IPS DF 4.7 (cell line): ENCODE results near the gene OTOG.

Source experiments
- DNase-seq: peaks from one replicate; pipeline ENCODE4 v3.0.0-alpha.2; 2013; ENCODE audit warnings: low spot score; ENCODE audit errors: extremely low read depth

The OTOG gene

DNA sequence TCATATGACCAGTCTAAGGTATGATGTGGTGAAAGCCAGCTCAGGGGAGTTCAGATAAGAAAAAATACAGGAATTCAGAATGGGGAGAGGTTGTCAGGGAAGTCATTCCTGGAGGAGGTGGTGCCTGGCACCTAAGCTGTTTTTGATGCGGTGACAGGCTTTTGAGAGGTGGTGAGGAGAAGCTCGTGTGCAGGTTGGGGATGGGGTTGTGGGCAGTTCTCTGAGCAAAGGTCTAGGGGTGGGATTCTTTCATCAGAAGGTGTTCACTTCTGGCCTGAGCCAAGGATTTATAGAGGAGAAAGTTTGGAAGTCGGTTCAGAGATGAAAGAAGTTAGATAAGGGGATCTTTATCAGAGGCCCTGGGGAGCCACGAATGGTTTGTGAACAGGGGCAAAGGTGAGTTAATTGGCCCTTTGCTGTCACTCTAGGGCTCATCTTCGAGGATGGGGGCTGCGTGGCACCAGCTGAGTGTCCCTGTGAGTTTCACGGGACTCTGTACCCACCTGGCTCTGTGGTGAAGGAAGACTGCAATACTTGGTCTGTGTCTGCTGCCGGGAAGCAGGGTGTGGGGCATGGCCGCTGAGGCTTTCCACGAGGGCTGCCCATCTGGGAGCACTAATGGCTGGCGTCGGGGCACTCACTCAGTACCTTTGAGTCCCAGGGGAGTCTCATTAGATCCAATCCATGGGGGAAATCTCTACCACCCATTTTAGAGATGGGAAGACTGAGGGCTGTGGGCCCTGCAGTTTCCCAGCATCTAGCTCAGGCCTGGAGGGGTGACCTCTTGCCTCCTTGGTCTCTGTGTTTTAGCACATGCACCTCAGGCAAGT, 13.4 kb downstream of the OTOG start:
- DNase-seq = no peak

GRCh38 chr11:17561111-17561415, 14.0 kb downstream of the OTOG start:
- DNase-seq = no peak

DNA sequence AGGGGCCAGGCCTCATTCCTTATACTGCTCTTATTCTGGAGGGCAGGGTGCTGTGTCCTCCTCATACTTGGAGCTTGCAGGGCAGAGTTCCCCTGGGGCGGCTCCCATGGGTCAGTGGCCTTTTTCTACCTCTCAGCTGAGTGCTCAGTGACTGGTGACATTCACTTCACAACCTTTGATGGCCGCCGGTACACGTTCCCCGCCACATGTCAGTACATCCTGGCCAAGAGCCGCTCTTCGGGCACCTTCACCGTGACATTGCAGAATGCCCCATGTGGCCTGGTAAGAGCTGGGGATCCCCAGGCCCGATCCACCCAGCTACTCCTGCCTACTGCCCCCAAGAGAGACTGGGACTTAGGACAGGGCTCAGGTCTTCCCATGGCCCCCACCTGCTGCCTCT, 14.5 kb downstream of the OTOG start:
- DNase-seq = no peak

GRCh38 chr11:17563231-17563646, 16.2 kb downstream of the OTOG start:
- no peak for DNase-seq

- no peak for DNase-seq
Observed at GRCh38 chr11:17563961-17564686, 17.1 kb downstream of the OTOG start.

- DNase-seq = no peak
Observed at GRCh38 chr11:17564687-17565042, 17.6 kb downstream of the OTOG start.

GRCh38 chr11:17568944-17569343, 21.9 kb downstream of the OTOG start:
- no peak for DNase-seq

GRCh38 chr11:17570034-17570433, 23.0 kb downstream of the OTOG start:
- no peak for DNase-seq

DNA sequence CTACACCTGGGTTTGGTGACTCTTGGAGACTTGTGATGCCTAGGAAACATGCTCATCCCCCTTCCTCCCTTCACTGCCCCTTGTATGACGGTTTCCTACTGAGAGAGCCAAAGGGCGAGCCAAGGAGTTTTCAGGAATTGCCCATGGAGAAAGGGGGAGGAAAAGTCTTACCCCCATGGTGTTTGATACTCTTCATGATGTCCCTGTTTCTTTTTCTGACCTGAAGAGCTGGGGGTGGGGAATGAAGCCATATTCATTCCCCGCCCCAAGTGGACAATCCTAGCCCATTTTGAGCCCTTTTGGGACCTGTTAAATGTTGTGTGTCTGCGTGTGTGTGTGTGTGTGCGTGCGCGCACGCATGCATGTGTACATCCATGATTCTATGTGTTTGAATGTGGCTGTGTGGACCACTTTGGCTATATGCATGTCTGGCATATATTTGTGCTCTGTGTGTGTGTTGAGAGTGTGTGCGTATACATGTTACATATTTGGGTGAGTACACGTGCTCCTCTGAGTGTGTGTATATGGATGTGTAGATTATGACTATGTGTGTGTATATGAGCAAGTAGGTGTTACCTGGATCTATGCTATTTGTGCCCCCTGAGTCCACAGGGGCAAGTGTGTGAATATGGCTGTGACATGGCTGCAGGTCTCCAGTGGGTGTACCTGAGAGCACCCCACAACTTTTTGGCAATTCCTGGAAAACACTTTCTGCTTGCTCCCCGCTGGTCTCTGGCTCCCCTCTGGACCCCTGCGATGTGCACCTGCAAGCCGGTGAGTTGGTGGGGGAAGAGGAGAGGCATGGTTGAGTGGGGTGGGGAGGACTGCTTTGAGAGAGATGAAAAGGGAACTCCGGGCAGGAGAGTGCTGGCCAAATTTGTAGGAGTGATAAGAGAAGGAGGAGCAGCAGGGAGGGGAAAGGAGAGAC, 24.6 kb downstream of the OTOG start:
- no peak for DNase-seq

GRCh38 chr11:17572359-17572690, 25.3 kb downstream of the OTOG start:
- DNase-seq = no peak

DNA sequence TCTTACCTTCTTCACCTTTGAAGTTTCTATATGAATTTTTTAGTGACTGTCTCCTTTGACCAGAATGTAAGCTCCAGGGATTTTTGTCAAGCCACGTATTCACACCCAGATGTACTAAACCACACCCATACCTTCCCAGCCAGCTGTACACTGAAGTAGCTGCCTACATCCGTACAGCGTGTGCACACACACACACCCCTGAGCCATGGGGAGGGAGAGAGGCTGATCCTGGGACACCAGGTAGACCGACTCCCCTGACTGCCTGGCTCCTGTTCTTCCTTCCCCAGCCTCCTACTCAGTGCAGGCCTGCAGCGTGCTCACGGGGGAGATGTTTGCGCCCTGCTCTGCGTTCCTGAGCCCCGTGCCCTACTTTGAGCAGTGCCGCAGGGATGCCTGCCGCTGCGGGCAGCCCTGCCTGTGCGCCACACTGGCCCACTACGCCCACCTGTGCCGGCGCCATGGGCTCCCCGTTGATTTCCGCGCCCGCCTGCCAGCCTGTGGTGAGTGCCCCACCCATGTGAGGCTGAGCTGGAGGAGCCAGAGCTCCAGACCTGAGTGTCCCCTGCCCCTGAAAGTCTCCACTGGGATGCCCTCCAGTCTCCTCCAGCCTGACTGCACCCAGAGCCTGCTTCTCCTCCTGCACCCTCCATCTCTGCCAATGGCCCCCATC, 25.9 kb downstream of the OTOG start:
- no peak for DNase-seq

DNA sequence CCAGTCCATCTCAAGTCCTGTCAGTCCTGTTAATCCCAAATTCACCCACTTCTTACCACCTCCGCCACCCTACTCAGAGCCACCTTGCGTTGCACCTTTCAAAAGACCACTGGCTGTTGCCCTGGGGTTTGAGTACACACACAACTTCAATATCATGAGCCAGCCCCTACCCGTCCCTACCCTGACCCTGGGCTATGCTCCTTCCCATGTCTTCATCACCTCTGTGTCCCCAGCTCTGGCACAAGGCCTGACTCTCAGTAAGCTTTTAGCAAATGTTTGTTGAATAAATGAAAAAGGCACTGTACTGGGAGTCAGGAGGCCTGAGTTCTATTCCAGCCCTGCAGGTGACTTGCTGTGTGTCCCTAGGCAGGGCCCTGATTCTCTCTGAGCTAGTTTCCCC, 26.5 kb downstream of the OTOG start:
- no peak for DNase-seq

GRCh38 chr11:17574141-17575091, 27.4 kb downstream of the OTOG start:
- no peak for DNase-seq

DNA sequence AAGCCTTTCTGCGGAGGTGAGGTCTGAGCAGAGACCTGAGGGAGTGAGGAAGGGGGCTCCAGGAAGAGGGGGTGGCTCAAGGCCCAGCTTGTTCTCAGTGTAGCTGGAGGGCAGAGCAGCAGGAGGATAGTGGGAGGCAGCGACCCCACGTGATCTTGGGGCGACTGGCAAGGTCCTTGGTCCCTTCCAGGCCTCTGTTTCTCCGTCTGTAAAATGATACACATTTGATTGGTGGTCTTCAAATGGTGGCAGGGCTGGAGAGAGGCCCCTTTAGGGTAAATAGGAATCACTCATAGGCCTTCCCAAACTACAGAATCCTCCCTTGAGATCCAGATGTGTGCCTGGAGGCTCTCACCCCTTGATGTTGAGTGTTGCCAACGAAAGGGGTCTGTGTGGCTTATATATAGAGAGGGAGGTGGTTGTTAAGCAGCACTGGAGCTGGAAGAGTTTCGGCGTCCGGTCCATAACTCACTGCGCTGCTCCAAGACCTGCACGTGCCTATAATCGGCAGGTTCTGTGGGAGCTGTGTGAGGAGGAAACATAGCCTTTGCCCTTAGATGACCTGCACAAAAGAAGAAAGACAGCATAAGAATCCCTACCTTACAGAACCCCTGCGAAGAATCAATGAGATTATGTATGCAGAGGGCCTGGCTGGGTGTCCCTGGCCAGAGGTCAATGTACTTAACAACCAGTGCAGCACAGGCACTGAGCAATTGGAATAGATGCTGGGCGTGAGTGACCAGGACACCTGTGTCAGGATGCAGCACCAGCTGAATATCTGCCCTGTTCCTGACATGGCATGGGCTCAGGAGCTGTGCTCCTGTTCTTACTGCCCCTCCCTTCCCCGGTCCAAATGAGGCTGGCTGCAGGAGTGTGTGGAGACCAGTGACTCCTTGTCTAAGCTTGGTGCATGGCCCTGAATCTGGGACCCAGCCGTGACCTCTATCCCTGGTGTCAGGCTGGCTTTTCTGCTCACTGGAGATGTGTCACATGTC, 28.7 kb downstream of the OTOG start:
- DNase-seq = no peak

- DNase-seq = no peak
Observed at GRCh38 chr11:17578296-17578695, 31.2 kb downstream of the OTOG start.

GRCh38 chr11:17578958-17579357, 31.9 kb downstream of the OTOG start:
- no peak for DNase-seq

GRCh38 chr11:17579451-17579850, 32.4 kb downstream of the OTOG start:
- DNase-seq = no peak

- no peak for DNase-seq
Observed at GRCh38 chr11:17580271-17580670, 33.2 kb downstream of the OTOG start.

DNA sequence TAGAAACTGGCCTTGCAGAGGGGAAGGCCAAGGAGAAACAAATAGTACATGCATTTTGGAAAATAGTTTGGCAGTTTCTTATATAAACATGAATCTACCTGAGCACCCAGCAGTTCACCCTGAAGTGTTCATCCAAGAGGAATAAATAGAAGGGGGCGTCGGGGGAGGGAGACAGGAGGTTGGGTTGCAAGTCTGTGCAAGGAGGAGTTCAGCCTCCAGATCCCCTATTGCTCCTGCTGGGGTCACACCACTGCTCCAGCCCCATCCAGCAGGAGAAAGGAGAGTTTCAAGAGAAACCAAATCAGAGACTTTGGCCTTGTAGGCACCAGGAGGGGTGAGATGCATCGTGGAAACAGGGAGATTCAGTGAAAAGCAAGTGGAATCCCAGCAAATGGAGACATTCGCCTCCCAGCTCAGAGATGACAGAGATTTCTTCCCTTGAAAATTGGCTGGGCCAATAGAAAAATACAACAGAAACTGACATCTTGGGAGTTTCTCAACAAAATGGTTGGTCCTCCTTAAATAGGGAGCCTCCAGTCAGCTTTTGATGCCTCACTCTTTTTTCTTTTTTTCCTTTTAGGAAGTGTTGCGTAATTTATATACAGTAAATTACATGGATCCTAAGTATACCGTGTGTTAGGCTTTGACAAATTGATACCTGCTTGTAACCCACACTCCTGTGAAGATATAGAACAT, 34.1 kb downstream of the OTOG start:
- DNase-seq = no peak
